ENCODE results near the gene PHF21B. TPM values are rescaled to one million over a fixed set of nuclear protein-coding genes. Genes with fewer than 3 reads are reported as not detected.

Gene PHF21B
- total RNA-seq, 4 donors from 2014 or later = 0.50 to 9.4 (median 1.8) TPM; not detected in 1

DNA sequence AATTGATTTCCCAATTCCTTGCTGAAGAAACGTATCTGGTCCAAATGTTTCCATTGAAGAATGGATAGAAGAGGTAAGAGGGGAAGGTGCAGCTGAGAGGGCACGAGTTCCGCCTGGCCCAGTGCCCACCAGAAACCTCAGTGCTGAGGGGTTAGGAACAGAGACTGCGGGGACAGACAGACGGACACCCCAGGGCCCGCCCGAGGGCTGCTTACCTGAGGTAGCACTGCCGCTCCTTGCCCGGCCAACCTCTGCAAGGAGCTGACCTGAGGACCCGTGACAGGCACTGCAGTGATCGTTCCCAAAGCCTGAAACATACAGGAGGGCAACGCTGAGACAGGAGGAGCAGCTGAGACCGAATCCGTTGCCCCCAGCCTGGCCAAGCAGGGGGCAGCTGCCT lies 89.6 kb downstream of the PHF21B start:
- no peak for DNase-seq (ENCODE audit: extremely low spot score)
- WGBS = 86% methylated on average over 12 of the region's 14 CpGs
- Histone ChIP-seq H3K36me3 (no peaks in the 10 kb centered on the region), H3K4me1 (no peaks in the 10 kb centered on the region), H3K9me3 (peaks cover 0 to 16% (median 0%) of the 10 kb centered on the region in 4 donors), H3K27me3 (no peaks in the 10 kb centered on the region), H3K4me3 (no peak overlapping the region), H3K27ac (replicated peaks in 1 of 4) (no peak overlapping the region)
- TF ChIP-seq, protein P1, sequence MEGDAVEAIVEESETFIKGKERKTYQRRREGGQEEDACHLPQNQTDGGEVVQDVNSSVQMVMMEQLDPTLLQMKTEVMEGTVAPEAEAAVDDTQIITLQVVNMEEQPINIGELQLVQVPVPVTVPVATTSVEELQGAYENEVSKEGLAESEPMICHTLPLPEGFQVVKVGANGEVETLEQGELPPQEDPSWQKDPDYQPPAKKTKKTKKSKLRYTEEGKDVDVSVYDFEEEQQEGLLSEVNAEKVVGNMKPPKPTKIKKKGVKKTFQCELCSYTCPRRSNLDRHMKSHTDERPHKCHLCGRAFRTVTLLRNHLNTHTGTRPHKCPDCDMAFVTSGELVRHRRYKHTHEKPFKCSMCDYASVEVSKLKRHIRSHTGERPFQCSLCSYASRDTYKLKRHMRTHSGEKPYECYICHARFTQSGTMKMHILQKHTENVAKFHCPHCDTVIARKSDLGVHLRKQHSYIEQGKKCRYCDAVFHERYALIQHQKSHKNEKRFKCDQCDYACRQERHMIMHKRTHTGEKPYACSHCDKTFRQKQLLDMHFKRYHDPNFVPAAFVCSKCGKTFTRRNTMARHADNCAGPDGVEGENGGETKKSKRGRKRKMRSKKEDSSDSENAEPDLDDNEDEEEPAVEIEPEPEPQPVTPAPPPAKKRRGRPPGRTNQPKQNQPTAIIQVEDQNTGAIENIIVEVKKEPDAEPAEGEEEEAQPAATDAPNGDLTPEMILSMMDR (IDR thresholded peaks at IDR 0.05) = no peak
- TF ChIP-seq POLR2A (IDR thresholded peaks at IDR 0.05; ENCODE audit: low read depth) = no peak
- no peak for TF ChIP-seq EP300 (IDR thresholded peaks at IDR 0.05)
- no peak for TF ChIP-seq POLR2AphosphoS5 (IDR thresholded peaks at IDR 0.05)
- intact Hi-C loops (cut with DNase I) = no loop called here

DNA sequence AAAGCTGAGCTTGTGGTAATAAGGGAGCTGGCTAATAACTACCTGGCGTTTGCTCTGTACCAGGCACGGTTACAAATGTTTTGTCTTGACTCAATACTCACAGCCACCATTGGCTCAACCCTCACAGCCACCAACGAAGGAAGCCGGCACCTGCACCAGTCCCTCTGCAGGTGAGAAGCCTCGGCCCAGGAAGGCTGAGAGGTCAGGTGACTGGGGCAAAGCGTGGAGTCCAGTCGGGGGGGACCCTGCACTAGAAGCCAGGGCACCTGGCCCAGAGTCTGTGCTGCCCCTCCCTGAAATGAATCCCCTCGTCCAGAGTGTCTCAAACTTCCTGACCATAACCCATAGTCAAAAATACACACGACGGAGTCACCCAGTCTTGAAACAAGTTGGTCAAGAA lies 90.1 kb downstream of the PHF21B start:
- intact Hi-C loops (cut with DNase I) = no loop called here
- TF ChIP-seq POLR2A (IDR thresholded peaks at IDR 0.05; ENCODE audit: low read depth) (no peak), EP300 (IDR thresholded peaks at IDR 0.05) (no peak), POLR2AphosphoS5 (IDR thresholded peaks at IDR 0.05) (no peak)
- TF ChIP-seq, protein P1 (IDR thresholded peaks at IDR 0.05) = no peak

DNA sequence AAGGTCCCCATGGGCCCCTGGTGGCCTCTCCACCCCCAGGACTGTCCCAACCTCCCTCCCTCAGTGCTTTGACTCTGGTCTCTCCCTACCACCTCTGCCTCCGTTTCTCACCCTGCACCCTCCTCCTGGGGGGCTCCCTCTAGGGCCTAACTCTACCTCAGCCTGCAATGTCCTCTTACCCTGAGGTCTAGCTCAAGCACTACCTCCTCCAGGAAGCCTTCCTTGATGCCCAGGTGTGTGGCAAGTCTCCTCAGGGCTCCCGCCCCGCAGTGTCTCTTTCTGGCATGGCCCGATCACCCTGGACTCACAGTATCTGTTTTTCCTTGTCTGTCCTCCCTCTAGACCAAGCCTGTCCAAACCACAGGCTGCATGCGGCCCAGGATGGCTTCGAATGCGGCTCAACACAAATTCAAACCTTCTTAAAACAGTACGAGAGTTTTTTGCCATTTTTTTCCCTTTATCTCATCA lies 90.8 kb downstream of the PHF21B start:
- intact Hi-C loops (cut with DNase I) = no loop called here

More for the DNA sequence above, 90.1 kb downstream of the PHF21B start:
- peaks cover 0 to 12% (median 0%) of the 10 kb centered on the region in 4 donors for H3K9me3 ChIP-seq
- no peaks in the 10 kb centered on the region for H3K27me3 ChIP-seq
- H3K4me1 ChIP-seq = no peaks in the 10 kb centered on the region
- 80% methylated on average over 8 of the region's 10 CpGs for WGBS
- H3K4me3 ChIP-seq = no peak overlapping the region
- H3K36me3 ChIP-seq = no peaks in the 10 kb centered on the region
- DNase-seq (ENCODE audit: extremely low spot score) = no peak
- H3K27ac ChIP-seq (replicated peaks in 1 of 4) = no peak overlapping the region

DNA sequence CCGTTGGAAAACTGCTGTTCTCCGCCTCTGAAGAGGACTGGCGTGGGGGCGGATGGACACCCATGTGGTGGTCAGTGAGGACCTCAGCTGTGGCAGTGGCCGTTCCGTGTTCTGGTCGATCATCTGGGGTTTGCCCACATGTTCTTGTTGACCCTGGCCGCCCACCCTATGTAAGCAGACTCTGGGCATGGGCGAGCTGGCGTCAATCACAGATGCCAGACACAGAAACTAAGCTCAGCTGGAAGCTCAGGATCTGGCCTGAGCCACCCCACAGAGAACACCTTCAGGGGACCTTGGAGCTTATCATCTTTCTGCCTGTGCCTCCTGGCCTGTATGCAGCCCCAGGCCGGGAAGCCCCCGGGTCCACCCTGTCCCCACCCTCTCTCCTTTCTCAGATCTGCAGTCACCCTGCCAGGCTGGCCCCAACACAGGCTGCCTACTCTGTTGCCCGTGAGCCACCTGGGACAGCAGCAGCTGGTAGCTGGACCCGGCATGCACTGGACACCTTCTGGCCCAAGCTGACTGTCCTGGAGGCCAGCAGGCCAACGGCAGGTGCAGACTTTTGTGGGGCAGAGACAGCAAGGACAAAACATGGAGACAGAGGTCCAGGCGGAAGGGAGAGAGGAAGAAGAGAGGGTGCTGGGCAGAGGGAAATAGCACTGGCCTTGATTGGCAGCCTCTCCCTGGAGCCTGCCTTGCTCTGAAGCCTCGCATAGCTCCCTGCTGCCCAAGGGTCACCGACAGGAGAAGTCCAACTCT lies 91.5 kb downstream of the PHF21B start:
- intact Hi-C loops (cut with DNase I) = no loop called here
- DNase-seq (ENCODE audit: extremely low spot score) = no peak
- Histone ChIP-seq H3K9me3 (peaks cover 0 to 4% (median 0%) of the 10 kb centered on the region in 4 donors), H3K27me3 (no peaks in the 10 kb centered on the region), H3K36me3 (peaks cover 0 to 5% (median 0%) of the 10 kb centered on the region in 4 donors), H3K4me3 (no peak overlapping the region), H3K27ac (replicated peaks in 1 of 4) (no peak overlapping the region), H3K4me1 (no peaks in the 10 kb centered on the region)
- WGBS = 82% methylated on average over 9 of the region's 18 CpGs
- TF ChIP-seq POLR2A (IDR thresholded peaks at IDR 0.05; ENCODE audit: low read depth) = no peak
- TF ChIP-seq EP300 (IDR thresholded peaks at IDR 0.05) = no peak

More for the DNA sequence above, 90.8 kb downstream of the PHF21B start:
- Histone ChIP-seq H3K9me3 (peaks cover 0 to 5% (median 0%) of the 10 kb centered on the region in 4 donors), H3K27ac (replicated peaks in 1 of 4) (no peak overlapping the region), H3K27me3 (no peaks in the 10 kb centered on the region), H3K4me1 (no peaks in the 10 kb centered on the region), H3K36me3 (no peaks in the 10 kb centered on the region), H3K4me3 (no peak overlapping the region)
- DNase-seq (ENCODE audit: extremely low spot score) = no peak
- TF ChIP-seq EP300 (IDR thresholded peaks at IDR 0.05) = no peak
- WGBS = 95% methylated on average over 8 of the region's 8 CpGs

DNA sequence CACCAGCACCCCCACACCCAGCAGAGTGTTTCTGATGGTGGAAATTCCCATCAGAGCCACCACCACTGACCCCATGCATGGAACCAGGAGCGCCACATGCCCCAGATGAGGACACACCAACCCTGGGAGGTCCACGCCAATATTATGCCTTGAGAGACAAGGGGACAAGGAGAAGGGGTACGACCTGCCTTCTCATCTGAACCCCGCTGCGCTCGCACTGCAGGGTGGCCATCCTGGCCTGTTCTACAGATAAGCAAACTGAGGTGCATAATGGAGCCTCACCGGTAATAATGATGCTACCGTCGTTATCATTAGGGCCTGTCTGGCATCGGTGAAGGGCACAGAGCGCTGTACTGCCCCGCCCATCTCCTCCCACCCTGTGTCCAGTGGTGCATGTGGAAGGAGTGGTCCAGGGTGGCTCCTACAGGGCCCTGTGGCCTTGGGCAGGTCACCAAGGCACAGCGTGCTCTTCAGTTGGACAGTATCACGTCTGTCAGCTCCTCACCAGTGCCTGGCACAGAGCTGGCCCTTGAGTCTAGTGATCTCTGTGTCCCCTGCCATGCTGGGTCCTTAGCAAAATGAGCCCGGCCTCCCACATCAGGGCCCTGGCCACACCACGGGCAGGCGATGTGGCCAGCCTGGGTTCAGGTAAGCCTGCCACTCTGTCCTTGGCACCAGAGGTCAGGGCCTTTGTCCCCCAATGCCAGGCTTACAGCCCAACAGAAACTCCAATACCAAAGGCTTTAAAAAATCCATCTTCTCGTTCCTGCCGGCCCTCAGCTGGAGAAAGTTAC lies 92.2 kb downstream of the PHF21B start:
- H3K4me3 ChIP-seq = no peak overlapping the region
- no peaks in the 10 kb centered on the region for H3K27me3 ChIP-seq
- no peak overlapping the region for H3K27ac ChIP-seq (replicated peaks in 1 of 4)
- WGBS = 95% methylated on average over 17 of the region's 19 CpGs
- peaks cover 0 to 4% (median 0%) of the 10 kb centered on the region in 4 donors for H3K9me3 ChIP-seq
- intact Hi-C loops (cut with DNase I) = no loop called here
- DNase-seq (ENCODE audit: extremely low spot score) = no peak
- TF ChIP-seq POLR2A (IDR thresholded peaks at IDR 0.05; ENCODE audit: low read depth) (no peak), EP300 (IDR thresholded peaks at IDR 0.05) (no peak), POLR2AphosphoS5 (IDR thresholded peaks at IDR 0.05) (no peak)
- TF ChIP-seq, protein P1 (IDR thresholded peaks at IDR 0.05) = no peak
- H3K36me3 ChIP-seq = peaks cover 0 to 7% (median 0%) of the 10 kb centered on the region in 4 donors
- no peaks in the 10 kb centered on the region for H3K4me1 ChIP-seq

Measured in esophagus muscularis mucosa (tissue), 4 donors.